Measurements from ENCODE around the gene CCDC87. TPM values are rescaled to one million over a fixed set of nuclear protein-coding genes. Genes with fewer than 3 reads are reported as not detected.
A peak's percentile ranks its signal among the peaks of the same experiment; 100 is the strongest.
"Not testable (repeated sequence)": the region's sequence is repeated elsewhere in the genome, so short reads cannot be mapped to it uniquely, and the experiment has no call there.

CCDC87 gene
- total RNA-seq, 4 donors from 2014 or later: 0.32 to 0.96 TPM; not detected in 2

DNA sequence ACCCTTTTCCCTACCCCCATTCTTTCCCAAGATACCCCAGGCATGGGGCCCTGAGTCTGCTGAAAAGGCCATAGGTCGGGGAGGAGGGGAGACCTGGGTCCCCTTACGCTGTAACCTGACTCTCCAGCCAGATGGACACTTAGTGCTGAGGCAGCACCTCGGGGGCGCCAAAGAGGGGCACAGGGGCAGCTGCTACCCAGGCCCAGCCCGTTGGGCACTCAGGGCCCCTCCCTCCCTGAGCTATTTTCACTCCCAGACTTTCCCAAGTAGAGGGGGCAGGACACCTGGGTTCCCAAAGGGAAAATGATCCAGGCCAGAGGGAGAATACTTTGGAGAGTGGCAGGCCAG, 45.2 kb downstream of the CCDC87 start:
- H3K9me3 ChIP-seq: no peaks in the 10 kb centered on the region
- whole genome bisulfite sequencing, 2 donors (ENCODE audit: low coverage in 1 of 2): 53% methylated on average over 5 of the region's 5 CpGs; no CpG with 5 or more reads in 1 of the 2 donors

DNA sequence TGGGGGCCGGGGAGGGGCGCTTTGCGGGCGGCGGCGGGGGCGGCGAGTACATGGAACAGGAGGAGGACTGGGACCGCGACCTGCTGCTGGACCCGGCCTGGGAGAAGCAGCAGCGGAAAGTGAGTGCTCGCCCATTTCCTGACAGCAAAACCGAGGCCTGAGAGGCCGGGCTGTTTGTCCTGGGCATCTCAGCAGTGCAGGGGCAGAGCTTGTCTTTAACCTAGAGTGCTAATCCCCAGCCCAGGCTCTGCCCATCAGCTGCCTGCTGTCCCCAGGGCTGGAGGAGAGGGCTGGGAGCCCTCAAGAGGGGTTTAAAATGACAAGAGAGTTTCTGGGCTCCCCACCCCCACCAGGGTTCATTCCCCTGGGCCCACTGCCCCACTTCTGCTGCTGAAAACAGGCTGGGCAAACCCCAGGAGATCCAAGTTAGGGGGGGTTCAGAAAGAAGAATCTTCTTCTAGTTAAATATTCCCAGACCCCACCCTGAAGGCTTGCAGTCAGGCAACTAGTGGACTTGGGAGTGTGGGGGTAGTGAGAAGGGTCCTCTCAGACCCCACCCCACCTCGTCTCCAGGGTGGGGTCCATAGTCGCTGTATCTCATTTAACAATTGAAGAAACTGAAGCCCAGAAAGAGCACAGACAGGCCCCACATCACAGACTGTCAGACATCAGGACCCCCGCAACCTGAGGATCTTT, 45.7 kb downstream of the CCDC87 start:
- TF ChIP-seq, protein P1, sequence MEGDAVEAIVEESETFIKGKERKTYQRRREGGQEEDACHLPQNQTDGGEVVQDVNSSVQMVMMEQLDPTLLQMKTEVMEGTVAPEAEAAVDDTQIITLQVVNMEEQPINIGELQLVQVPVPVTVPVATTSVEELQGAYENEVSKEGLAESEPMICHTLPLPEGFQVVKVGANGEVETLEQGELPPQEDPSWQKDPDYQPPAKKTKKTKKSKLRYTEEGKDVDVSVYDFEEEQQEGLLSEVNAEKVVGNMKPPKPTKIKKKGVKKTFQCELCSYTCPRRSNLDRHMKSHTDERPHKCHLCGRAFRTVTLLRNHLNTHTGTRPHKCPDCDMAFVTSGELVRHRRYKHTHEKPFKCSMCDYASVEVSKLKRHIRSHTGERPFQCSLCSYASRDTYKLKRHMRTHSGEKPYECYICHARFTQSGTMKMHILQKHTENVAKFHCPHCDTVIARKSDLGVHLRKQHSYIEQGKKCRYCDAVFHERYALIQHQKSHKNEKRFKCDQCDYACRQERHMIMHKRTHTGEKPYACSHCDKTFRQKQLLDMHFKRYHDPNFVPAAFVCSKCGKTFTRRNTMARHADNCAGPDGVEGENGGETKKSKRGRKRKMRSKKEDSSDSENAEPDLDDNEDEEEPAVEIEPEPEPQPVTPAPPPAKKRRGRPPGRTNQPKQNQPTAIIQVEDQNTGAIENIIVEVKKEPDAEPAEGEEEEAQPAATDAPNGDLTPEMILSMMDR (IDR thresholded peaks at IDR 0.05): no peak
- TF ChIP-seq POLR2A (IDR thresholded peaks at IDR 0.05) (no peak), POLR2AphosphoS5 (IDR thresholded peaks at IDR 0.05) (no peak), EP300 (IDR thresholded peaks at IDR 0.05; ENCODE audit: low read depth) (no peak)
- peaks cover 11% of the 10 kb centered on the region for H3K27me3 ChIP-seq
- H3K36me3 ChIP-seq: no peaks in the 10 kb centered on the region
- peak overlapping the region in 2 of 4 donors; percentile 86 to 92 for H3K4me3 ChIP-seq
- peak overlapping the region in 3 of 4 donors; percentile 78 to 88 (median 85) for H3K27ac ChIP-seq
- WGBS, 2 donors (ENCODE audit: low coverage in 1 of 2): 35 to 80% methylated on average over 1 to 18 of the region's 18 CpGs
- DNase-seq: no peak
- no peaks in the 10 kb centered on the region for H3K9me3 ChIP-seq
- intact Hi-C loops (cut with DNase I; ENCODE audit: low total_unique reads) (no loop called here), in situ Hi-C loops (cut with MboI; ENCODE audit: low pct_ligation_motif_present in 1 of 4, low pct_unique_long_range_greater_than_20kb in 1 of 4, low sequenced_read_pairs in 3 of 4) (no loop called here)
- peaks cover 6 to 30% (median 19%) of the 10 kb centered on the region in 4 donors for H3K4me1 ChIP-seq

More for the DNA sequence above, 45.2 kb downstream of the CCDC87 start:
- H3K4me1 ChIP-seq: peaks cover 6 to 30% (median 19%) of the 10 kb centered on the region in 4 donors
- no peak overlapping the region for H3K4me3 ChIP-seq
- TF ChIP-seq EP300 (IDR thresholded peaks at IDR 0.05; ENCODE audit: low read depth): no peak
- TF ChIP-seq, protein P1 (IDR thresholded peaks at IDR 0.05): no peak
- no peak for TF ChIP-seq POLR2AphosphoS5 (IDR thresholded peaks at IDR 0.05)
- TF ChIP-seq POLR2A (IDR thresholded peaks at IDR 0.05): no peak
- no peaks in the 10 kb centered on the region for H3K36me3 ChIP-seq
- H3K27ac ChIP-seq: peak overlapping the region in 1 of 4 donors; percentile 85
- H3K27me3 ChIP-seq: peaks cover 11% of the 10 kb centered on the region
- in situ Hi-C loops (cut with MboI; ENCODE audit: low pct_ligation_motif_present in 1 of 4, low pct_unique_long_range_greater_than_20kb in 1 of 4, low sequenced_read_pairs in 3 of 4) (no loop called here), intact Hi-C loops (cut with DNase I; ENCODE audit: low total_unique reads) (no loop called here)
- no peak for DNase-seq

DNA sequence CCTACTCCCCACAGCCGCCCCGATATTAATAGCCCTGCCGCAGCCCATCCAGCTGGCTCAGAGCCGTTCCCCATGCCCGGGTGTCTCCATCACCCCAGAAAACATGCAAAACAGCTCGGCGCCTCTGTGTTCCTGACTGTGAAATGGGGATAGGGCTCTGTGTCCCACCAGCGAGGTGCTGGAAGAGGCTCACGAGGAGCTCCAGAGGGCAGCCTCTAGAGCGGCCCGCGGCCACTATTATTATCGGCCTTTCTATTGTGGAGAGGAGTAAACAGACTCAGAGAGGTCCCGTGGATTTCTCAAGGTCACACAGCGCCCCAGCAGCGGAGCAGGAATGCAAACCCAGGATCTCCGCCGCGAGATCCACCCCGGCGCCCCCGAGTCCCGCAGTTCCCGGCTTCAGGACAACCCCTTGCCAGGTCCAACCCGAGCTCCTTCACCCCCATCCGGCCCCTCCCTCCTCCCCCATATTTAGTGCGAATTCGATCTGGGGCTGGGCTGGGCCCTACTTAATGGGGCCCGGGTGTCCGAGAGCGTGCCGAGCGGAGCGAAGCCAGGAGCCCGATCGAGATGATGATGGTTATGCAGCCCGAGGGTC, 46.4 kb downstream of the CCDC87 start, which contains the start of gene ACTN3:
Gene ACTN3 (plus strand): TSS at position 536 of the 598 bp plus-strand sequence. CDS start 35 bp downstream, at position 571.
- 9% methylated on average over 30 of the region's 37 CpGs; no CpG with 5 or more reads in 1 of the 2 donors for WGBS, 2 donors (ENCODE audit: low coverage in 1 of 2)
- H3K4me1 ChIP-seq: peaks cover 6 to 30% (median 19%) of the 10 kb centered on the region in 4 donors
- H3K9me3 ChIP-seq: no peaks in the 10 kb centered on the region
- H3K36me3 ChIP-seq: no peaks in the 10 kb centered on the region
- H3K27ac ChIP-seq: peak within 1 kb of the TSS; percentile 78 to 88 (median 86)
- in situ Hi-C loops (cut with MboI; ENCODE audit: low pct_ligation_motif_present in 1 of 4, low pct_unique_long_range_greater_than_20kb in 1 of 4, low sequenced_read_pairs in 3 of 4): no loop called here
- TF ChIP-seq EP300 (IDR thresholded peaks at IDR 0.05; ENCODE audit: low read depth) (no peak), POLR2AphosphoS5 (IDR thresholded peaks at IDR 0.05) (no peak), POLR2A (IDR thresholded peaks at IDR 0.05) (no peak)
- TF ChIP-seq, protein P1 (IDR thresholded peaks at IDR 0.05): no peak
- peaks cover 11% of the 10 kb centered on the region for H3K27me3 ChIP-seq
- peak; percentile 40 for DNase-seq
- intact Hi-C loops (cut with DNase I; ENCODE audit: low total_unique reads): no loop called here
- peak within 1 kb of the TSS; percentile 48 to 92 (median 76) for H3K4me3 ChIP-seq

DNA sequence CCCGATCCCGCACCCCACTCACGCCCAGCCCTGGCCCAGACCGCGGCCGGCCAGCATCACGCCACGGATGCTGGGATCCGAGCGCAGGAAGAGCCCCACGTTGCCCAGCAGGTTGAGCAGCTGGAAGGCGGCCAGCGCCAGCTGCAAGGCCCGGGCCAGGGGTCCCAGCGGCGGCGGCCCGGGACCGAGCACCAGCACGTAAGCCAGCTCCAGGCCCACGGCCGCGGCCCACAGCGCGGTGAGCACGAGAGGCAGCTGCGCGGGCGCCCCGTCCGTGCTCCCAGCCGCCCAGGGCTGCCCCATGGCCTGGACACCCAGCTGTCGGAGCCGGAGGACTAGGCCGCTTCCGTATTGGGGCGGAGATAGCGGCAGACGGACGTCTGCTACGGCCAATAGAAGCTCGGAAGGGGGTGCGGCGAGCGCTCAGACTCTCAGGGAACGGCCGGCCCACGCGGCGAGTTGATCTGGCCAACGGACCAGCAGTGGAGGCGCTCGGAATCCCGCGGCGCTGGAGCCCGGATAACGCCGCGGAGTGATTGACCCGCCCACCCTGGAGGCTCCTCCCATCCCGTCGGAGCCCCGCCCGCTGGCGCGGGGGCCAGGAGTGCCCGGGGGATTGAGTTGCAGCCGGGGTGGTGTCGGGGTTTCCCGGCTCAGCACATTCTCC, 47.0 kb downstream of the CCDC87 start, which contains the start of gene ZDHHC24:
Gene ZDHHC24 (minus strand): TSS at position 348 of the 667 bp plus-strand sequence. CDS start 45 bp downstream, at position 303.
- in situ Hi-C loops (cut with MboI; ENCODE audit: low pct_ligation_motif_present in 1 of 4, low pct_unique_long_range_greater_than_20kb in 1 of 4, low sequenced_read_pairs in 3 of 4) (no loop called here), intact Hi-C loops (cut with DNase I; ENCODE audit: low total_unique reads) (no loop called here)
- Histone ChIP-seq H3K27ac (peak within 1 kb of the TSS; percentile 78 to 88 (median 86)), H3K4me1 (peaks cover 6 to 30% (median 19%) of the 10 kb centered on the region in 4 donors), H3K27me3 (peaks cover 11% of the 10 kb centered on the region), H3K4me3 (peak within 1 kb of the TSS; percentile 48 to 92 (median 76)), H3K9me3 (no peaks in the 10 kb centered on the region), H3K36me3 (no peaks in the 10 kb centered on the region)
- DNase-seq: peak; percentile 97
- no peak for TF ChIP-seq EP300 (IDR thresholded peaks at IDR 0.05; ENCODE audit: low read depth)
- TF ChIP-seq, protein P1 (IDR thresholded peaks at IDR 0.05): no peak
- TF ChIP-seq POLR2AphosphoS5 (IDR thresholded peaks at IDR 0.05): peak; percentile 39 to 85 (median 69)
- peak; percentile 60 for TF ChIP-seq POLR2A (IDR thresholded peaks at IDR 0.05)
- 0% methylated on average over 20 of the region's 71 CpGs; no CpG with 5 or more reads in 1 of the 2 donors for WGBS, 2 donors (ENCODE audit: low coverage in 1 of 2)

DNA sequence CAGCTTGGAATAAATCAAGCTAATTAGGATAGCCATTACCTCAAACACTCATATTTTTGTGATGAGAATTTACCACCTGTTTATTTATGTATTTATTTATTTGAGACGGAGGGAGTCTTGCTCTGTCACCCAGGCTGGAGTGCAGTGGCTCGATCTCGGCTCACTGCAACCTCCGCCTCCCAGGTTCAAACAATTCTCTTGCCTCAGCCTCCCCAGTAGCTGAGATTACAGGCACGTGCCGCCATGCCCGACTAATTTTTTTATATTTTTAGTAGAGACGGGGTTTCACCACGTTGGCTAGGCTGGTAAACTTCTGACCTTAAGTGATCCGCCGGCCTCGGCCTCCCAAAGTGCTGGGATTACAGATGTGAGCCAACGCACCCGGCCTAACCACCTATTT, 47.9 kb downstream of the CCDC87 start:
- intact Hi-C loops (cut with DNase I; ENCODE audit: low total_unique reads); H3K9me3 ChIP-seq; DNase-seq; H3K36me3 ChIP-seq; in situ Hi-C loops (cut with MboI; ENCODE audit: low pct_ligation_motif_present in 1 of 4, low pct_unique_long_range_greater_than_20kb in 1 of 4, low sequenced_read_pairs in 3 of 4): not testable (repeated sequence)
- Histone ChIP-seq H3K27me3 (peaks cover 11% of the 10 kb centered on the region), H3K27ac (peak overlapping the region in 3 of 4 donors; percentile 85 to 88 (median 86)), H3K4me3 (peak overlapping the region in 2 of 4 donors; percentile 86 to 92), H3K4me1 (peaks cover 6 to 30% (median 19%) of the 10 kb centered on the region in 4 donors)
- WGBS, 2 donors (ENCODE audit: low coverage in 1 of 2): 58 to 61% methylated on average over 10 to 14 of the region's 14 CpGs

Measured in transverse colon (tissue), 4 donors.